Progenitor cell of endocrine pancreas (in vitro differentiated cells): ENCODE measurements around the gene PBX1. TPM values are rescaled to one million over a fixed set of nuclear protein-coding genes. Genes with fewer than 3 reads are reported as not detected.
"Not testable (repeated sequence)": the region's sequence is repeated elsewhere in the genome, so short reads cannot be mapped to it uniquely, and the experiment has no call there.

Experiments used
- DNase-seq: peaks from one replicate; pipeline ENCODE4 v3.0.0; 2021; ENCODE audit warnings: low spot score; ENCODE audit not compliant: unreplicated experiment
- H3K27ac Mint-ChIP-seq: 2 replicates; pipeline ENCODE4 v1.8.0; 2021; ENCODE audit warnings: mild to moderate bottlenecking, moderate library complexity, mixed read lengths
- H3K27me3 Mint-ChIP-seq: 2 replicates; pipeline ENCODE4 v1.8.0; 2021; ENCODE audit warnings: mixed read lengths
- H3K36me3 Mint-ChIP-seq: 2 replicates; pipeline ENCODE4 v1.8.0; 2022; ENCODE audit warnings: mixed read lengths; ENCODE audit not compliant: insufficient read depth
- H3K4me1 Mint-ChIP-seq: 2 replicates; pipeline ENCODE4 v1.8.0; 2021; ENCODE audit warnings: low read depth, mixed read lengths
- H3K4me3 Mint-ChIP-seq: 2 replicates; pipeline ENCODE4 v1.8.0; 2021; ENCODE audit warnings: low read depth, mild to moderate bottlenecking, moderate library complexity, mixed read lengths
- H3K9me3 Mint-ChIP-seq: 2 replicates; pipeline ENCODE4 v1.8.0; 2021; ENCODE audit warnings: low read depth, mixed read lengths
- total RNA-seq: library from RNA; stranded (reverse); gene quantifications from 2 replicates; pipeline ENCODE4 v1.2.1, GENCODE V29; 2021
- TF ChIP-seq, protein P1 (sequence below): fragments of 200-600 bp; sonication (generic); IDR thresholded peaks from one replicate; pipeline ENCODE4 v1.5.0; 2021; ENCODE audit warnings: antibody characterized with exemption, mild to moderate bottlenecking; ENCODE audit not compliant: unreplicated experiment

The PBX1 gene
- total RNA-seq, 1 donor from 2014 or later = 205 TPM

DNA sequence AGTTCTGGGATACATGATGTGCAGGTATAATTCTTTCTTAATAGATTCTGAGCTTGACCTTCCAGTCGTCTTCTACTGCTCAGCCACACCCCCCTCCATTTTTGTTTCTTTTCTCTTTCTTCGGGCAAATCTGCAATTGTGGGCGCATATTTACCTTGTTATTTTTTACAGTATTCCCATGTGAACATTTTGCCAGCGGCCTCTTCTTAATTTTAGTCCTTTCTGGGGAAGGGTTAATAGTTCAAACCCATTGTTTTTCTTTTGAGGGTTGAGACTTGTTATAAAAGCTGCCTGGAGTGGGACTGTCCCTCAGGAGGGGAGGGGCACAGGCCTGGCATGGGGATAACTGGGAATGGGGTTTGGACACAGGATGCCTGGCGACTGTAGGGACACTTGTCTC, 40.3 kb downstream of the PBX1 start:
- TF ChIP-seq, protein P1, sequence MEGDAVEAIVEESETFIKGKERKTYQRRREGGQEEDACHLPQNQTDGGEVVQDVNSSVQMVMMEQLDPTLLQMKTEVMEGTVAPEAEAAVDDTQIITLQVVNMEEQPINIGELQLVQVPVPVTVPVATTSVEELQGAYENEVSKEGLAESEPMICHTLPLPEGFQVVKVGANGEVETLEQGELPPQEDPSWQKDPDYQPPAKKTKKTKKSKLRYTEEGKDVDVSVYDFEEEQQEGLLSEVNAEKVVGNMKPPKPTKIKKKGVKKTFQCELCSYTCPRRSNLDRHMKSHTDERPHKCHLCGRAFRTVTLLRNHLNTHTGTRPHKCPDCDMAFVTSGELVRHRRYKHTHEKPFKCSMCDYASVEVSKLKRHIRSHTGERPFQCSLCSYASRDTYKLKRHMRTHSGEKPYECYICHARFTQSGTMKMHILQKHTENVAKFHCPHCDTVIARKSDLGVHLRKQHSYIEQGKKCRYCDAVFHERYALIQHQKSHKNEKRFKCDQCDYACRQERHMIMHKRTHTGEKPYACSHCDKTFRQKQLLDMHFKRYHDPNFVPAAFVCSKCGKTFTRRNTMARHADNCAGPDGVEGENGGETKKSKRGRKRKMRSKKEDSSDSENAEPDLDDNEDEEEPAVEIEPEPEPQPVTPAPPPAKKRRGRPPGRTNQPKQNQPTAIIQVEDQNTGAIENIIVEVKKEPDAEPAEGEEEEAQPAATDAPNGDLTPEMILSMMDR = no peak
- Mint-ChIP-seq H3K4me3 (no peak overlapping the region), H3K27me3 (no peaks in the 10 kb centered on the region), H3K36me3 (peaks cover 25% of the 10 kb centered on the region), H3K4me1 (peaks cover 64% of the 10 kb centered on the region), H3K27ac (peak overlapping the region; percentile 90), H3K9me3 (no peaks in the 10 kb centered on the region)
- DNase-seq = no peak

DNA sequence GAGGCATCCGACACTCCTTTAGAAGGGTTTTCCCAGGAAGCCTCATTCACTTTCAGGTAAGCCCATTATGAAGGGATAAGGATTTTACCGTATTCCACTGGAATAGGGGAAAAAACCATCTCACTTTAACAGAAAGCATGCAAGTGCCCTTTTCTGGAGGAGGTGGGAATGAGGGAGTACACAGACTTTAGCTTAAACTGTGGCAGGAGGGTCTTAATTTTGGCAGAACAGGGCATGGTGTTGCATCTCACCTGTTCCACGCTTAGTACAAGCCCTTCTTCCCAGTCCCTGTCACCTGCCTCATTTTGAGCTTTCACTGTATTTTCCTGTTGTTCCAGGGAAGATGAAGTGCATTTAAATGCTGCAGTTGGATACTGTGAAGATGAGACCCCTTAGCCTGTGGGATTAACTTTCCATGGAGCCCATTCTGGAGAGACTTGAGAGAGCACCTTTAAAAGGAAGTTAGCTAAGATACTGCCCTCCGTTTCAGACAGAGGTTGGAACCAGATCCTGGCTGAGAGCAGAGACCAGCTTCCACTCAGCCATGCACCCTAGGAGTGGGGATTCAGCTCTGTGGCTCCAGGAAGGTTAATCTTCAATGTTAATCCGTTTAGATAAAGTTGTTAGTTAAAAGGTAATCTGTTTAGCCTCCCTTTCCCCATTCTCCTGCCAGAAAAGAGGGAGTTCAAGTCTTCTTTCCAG, 42.6 kb downstream of the PBX1 start:
- Mint-ChIP-seq H3K4me1 (peaks cover 70% of the 10 kb centered on the region), H3K4me3 (peak overlapping the region; percentile 64), H3K36me3 (peaks cover 25% of the 10 kb centered on the region), H3K9me3 (no peaks in the 10 kb centered on the region), H3K27ac (peak overlapping the region; percentile 99), H3K27me3 (no peaks in the 10 kb centered on the region)
- DNase-seq = no peak
- TF ChIP-seq, protein P1 = no peak

DNA sequence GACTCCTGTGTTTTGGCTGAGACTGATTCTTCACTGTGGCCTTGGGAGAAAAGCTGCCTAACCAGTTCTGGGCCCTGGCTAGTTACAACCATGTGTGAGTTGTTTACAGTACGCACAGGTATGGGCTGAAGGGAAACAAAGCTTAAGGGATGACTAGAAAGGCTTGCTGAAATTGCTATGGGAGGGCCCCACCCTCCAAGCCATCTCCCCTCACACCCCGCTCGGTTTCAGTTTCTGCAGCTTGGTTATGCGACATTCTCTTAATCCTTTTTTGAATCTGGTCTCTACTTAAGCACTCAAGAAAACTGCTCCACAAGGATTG, 43.1 kb downstream of the PBX1 start:
- H3K4me3 Mint-ChIP-seq = peak overlapping the region; percentile 64
- H3K27me3 Mint-ChIP-seq = no peaks in the 10 kb centered on the region
- peak overlapping the region; percentile 99 for H3K27ac Mint-ChIP-seq
- H3K36me3 Mint-ChIP-seq = peaks cover 25% of the 10 kb centered on the region
- TF ChIP-seq, protein P1 = no peak
- no peaks in the 10 kb centered on the region for H3K9me3 Mint-ChIP-seq
- H3K4me1 Mint-ChIP-seq = peaks cover 73% of the 10 kb centered on the region
- peak; percentile 51 for DNase-seq

DNA sequence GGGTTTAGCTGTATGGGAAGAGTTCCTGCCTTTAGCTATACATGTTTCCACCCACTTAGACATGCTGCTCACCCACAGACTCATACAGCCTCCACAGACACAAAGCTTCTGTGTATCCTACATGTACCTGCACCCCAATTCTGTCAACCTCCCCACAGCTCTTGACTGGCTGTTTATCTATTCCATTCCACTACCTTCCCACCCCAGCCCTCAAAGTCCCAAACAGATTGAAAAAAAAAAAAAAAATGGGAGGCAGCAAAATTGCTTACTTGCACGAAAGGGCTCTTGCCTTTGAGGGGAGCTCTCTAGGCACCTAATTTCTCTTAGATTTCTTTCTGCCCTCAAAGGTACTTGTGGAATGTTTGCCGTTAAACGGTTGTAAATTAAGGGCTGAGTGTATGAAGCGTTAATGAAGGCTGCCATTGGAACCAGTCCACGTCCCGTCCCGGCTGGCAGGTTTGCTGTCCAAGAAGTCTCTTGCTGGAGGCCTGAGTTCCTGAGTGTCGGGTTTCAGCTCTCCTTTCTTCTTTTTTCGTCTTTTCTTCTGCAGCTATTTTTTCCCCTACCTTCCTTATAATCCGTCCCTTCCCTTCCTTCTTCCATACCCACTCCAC, 43.6 kb downstream of the PBX1 start:
- no peak for DNase-seq
- Mint-ChIP-seq H3K36me3 (peaks cover 24% of the 10 kb centered on the region), H3K4me3 (peak overlapping the region; percentile 64), H3K27me3 (no peaks in the 10 kb centered on the region), H3K9me3 (no peaks in the 10 kb centered on the region), H3K4me1 (peaks cover 77% of the 10 kb centered on the region), H3K27ac (peak overlapping the region; percentile 99)
- TF ChIP-seq, protein P1 = no peak

DNA sequence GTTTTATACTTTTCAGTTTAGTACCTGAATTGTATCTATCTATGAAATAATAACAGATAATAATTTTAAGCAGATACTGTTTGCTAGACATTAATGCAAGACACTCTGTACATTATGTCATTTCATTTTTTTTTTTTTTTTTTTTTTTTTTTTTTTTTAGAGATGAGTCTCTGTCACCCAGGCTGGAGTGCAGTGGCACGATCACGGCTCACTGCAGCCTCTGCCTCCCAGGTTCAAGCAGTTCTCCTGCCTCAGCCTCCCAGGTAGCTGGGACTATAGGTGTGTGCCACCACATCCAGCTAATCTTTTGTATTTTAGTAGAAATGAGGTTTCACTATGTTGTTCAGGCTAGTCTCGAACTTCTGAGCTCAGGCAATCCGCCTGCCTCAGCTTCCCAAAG, 44.8 kb downstream of the PBX1 start:
- Mint-ChIP-seq H3K4me1 (peaks cover 75% of the 10 kb centered on the region), H3K27ac (peak overlapping the region; percentile 91), H3K36me3 (peaks cover 17% of the 10 kb centered on the region)
- H3K27me3 Mint-ChIP-seq, H3K4me3 Mint-ChIP-seq, H3K9me3 Mint-ChIP-seq, DNase-seq: not testable (repeated sequence)

DNA sequence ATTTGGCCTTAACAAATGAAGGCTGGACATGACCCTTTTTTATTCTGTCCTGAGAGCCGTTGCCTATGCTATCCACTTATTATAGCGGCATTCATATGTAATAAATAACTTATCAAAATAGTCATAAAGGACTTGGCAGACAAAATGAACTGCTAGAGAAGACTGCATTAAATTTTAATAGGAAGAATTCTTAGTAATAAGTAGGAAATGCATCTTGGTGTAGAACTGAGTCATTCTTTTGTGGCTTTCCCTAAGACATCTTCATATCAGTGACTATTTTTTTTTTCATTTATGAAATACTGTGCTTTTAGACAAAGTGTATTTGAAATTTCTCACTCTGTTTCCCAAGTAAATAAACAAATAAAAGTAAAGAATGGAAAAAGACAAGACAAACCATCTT, 45.6 kb downstream of the PBX1 start:
- H3K36me3 Mint-ChIP-seq = peaks cover 13% of the 10 kb centered on the region
- no peak for DNase-seq
- no peaks in the 10 kb centered on the region for H3K9me3 Mint-ChIP-seq
- no peak overlapping the region for H3K4me3 Mint-ChIP-seq
- TF ChIP-seq, protein P1 = no peak
- H3K4me1 Mint-ChIP-seq = peaks cover 72% of the 10 kb centered on the region
- no peaks in the 10 kb centered on the region for H3K27me3 Mint-ChIP-seq
- H3K27ac Mint-ChIP-seq = peak overlapping the region; percentile 91
